OCI-LY1 (cell line): ENCODE data around the gene THSD7A.

ENCODE experiments used
- H2AFZ ChIP-seq: fragments of 200-600 bp; sonication (generic), shearing (Covaris generic); 2 replicates; pipeline ENCODE4 v1.6.0; 2014; ENCODE audit warnings: antibody characterized with exemption, mild to moderate bottlenecking, low read length
- H3F3A ChIP-seq: fragments of 200-600 bp; sonication (generic), shearing (Covaris generic); 2 replicates; pipeline ENCODE4 v1.6.0; 2014; ENCODE audit warnings: mild to moderate bottlenecking, antibody characterized with exemption, low read length, moderate library complexity; ENCODE audit not compliant: insufficient read depth
- H3K27ac ChIP-seq: fragments of 200-600 bp; sonication (generic); 2 replicates; pipeline ENCODE4 v1.5.1; 2014; ENCODE audit warnings: low read length, mixed run types, mild to moderate bottlenecking, low read depth; ENCODE audit not compliant: poor library complexity, severe bottlenecking
- H3K27me3 ChIP-seq: fragments of 200-600 bp; sonication (generic); 2 replicates; pipeline ENCODE4 v1.6.0; 2014; ENCODE audit warnings: antibody characterized with exemption, mild to moderate bottlenecking, low read length, moderate library complexity; ENCODE audit not compliant: insufficient read depth
- H3K36me3 ChIP-seq: fragments of 200-600 bp; sonication (generic); 2 replicates; pipeline ENCODE4 v1.6.1; 2014; ENCODE audit warnings: mild to moderate bottlenecking, antibody characterized with exemption, low read length, moderate library complexity, mixed read lengths; ENCODE audit not compliant: insufficient read depth
- H3K4me1 ChIP-seq: fragments of 200-600 bp; sonication (generic); 2 replicates; pipeline ENCODE4 v1.5.1; 2014; ENCODE audit warnings: mild to moderate bottlenecking, low read length, moderate library complexity; ENCODE audit not compliant: insufficient read depth, severe bottlenecking
- H3K4me2 ChIP-seq: fragments of 200-600 bp; sonication (generic), shearing (Covaris generic); 2 replicates; pipeline ENCODE4 v1.6.1; 2014; ENCODE audit warnings: low read length
- H3K4me3 ChIP-seq: fragments of 200-600 bp; sonication (generic); 2 replicates; pipeline ENCODE4 v1.5.1; 2014; ENCODE audit warnings: low read length, low read depth, mild to moderate bottlenecking, mixed read lengths; ENCODE audit not compliant: poor library complexity, severe bottlenecking
- H3K79me2 ChIP-seq: fragments of 200-600 bp; shearing (Covaris generic); 2 replicates; pipeline ENCODE4 v1.6.1; 2016; ENCODE audit warnings: mixed run types, low read length, mixed read lengths; ENCODE audit not compliant: insufficient read depth
- H3K9ac ChIP-seq: fragments of 200-600 bp; sonication (generic), shearing (Covaris generic); 2 replicates; pipeline ENCODE4 v1.6.1; 2014; ENCODE audit warnings: mild to moderate bottlenecking, low read length, mixed read lengths
- H3K9me2 ChIP-seq: fragments of 200-600 bp; sonication (generic), shearing (Covaris generic); 2 replicates; pipeline ENCODE4 v1.6.1; 2014; ENCODE audit warnings: low read depth, mild to moderate bottlenecking, low read length, mixed read lengths
- H3K9me3 ChIP-seq: fragments of 200-600 bp; shearing (Covaris generic); 2 replicates; pipeline ENCODE4 v1.6.1; 2014; ENCODE audit warnings: low read length, mixed read lengths
- H4K20me1 ChIP-seq: fragments of 200-600 bp; sonication (generic), shearing (Covaris generic); 2 replicates; pipeline ENCODE4 v1.6.0; 2016; ENCODE audit warnings: mild to moderate bottlenecking, low read length; ENCODE audit not compliant: insufficient read depth
- EZH2 ChIP-seq: fragments of 200-600 bp; sonication (generic), shearing (Covaris generic); IDR thresholded peaks from 2 replicates; pipeline ENCODE4 v1.8.0; 2017; ENCODE audit warnings: borderline replicate concordance, mixed run types, mild to moderate bottlenecking, antibody characterized with exemption, low read length, moderate library complexity, mixed read lengths
- TF ChIP-seq, protein P1 (sequence below): fragments of 200-600 bp; sonication (generic), shearing (Covaris generic); IDR thresholded peaks from 2 replicates; pipeline ENCODE4 v1.5.1; 2017; ENCODE audit warnings: mild to moderate bottlenecking, antibody characterized with exemption, low read length, moderate library complexity, mixed read lengths

The THSD7A gene

DNA sequence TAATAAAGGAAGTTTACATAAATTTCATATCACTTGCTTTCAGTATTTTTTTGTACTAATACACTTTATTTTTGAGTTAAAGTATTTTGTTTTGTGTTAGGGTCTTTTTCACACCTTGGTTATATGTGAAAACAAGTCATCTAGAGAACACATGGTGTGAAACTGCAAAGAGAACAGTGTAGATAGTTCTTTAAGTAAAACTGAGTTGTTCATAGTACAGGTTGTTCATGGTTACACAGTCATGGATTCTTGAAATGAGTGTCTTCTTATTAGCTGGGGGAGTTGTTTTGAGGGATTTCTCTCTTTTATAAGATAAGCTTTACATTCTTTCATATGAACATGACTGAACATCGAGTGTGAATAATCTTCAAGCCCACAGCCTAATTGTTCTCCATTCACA, 244.2 kb downstream of the THSD7A start:
- Histone ChIP-seq H3K4me2 (no peak overlapping the region), H3K27ac (no peak overlapping the region), H3K27me3 (no peaks in the 10 kb centered on the region), H3K79me2 (no peaks in the 10 kb centered on the region), H4K20me1 (no peaks in the 10 kb centered on the region), H3K36me3 (no peaks in the 10 kb centered on the region), H3K9ac (no peak overlapping the region), H3K4me3 (no peak overlapping the region), H2AFZ (no peak overlapping the region), H3K4me1 (no peaks in the 10 kb centered on the region), H3F3A (no peaks in the 10 kb centered on the region), H3K9me3 (no peaks in the 10 kb centered on the region), H3K9me2 (no peaks in the 10 kb centered on the region)
- no peak for TF ChIP-seq EZH2
- TF ChIP-seq, protein P1, sequence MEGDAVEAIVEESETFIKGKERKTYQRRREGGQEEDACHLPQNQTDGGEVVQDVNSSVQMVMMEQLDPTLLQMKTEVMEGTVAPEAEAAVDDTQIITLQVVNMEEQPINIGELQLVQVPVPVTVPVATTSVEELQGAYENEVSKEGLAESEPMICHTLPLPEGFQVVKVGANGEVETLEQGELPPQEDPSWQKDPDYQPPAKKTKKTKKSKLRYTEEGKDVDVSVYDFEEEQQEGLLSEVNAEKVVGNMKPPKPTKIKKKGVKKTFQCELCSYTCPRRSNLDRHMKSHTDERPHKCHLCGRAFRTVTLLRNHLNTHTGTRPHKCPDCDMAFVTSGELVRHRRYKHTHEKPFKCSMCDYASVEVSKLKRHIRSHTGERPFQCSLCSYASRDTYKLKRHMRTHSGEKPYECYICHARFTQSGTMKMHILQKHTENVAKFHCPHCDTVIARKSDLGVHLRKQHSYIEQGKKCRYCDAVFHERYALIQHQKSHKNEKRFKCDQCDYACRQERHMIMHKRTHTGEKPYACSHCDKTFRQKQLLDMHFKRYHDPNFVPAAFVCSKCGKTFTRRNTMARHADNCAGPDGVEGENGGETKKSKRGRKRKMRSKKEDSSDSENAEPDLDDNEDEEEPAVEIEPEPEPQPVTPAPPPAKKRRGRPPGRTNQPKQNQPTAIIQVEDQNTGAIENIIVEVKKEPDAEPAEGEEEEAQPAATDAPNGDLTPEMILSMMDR = no peak

DNA sequence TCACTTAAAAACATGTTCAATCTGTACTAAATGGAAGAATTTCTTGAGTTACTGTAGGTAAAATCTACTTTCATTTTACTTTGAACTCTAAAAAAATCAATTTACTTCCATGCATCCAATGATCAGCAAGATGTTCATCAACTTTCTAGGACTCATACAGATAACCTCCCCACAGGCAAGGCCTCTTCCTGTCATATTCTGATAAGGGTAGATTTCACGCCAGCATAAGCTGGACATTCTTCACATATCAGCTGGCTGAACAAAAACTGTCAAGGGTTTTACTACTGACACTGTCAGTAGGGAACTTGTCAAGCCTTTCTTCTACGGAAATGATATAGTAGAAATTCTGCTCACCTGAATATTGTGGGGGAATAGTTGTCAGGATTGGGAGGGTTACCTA, 244.9 kb downstream of the THSD7A start:
- no peak overlapping the region for H3K4me2 ChIP-seq
- TF ChIP-seq, protein P1 = no peak
- no peak for TF ChIP-seq EZH2
- no peaks in the 10 kb centered on the region for H3K27me3 ChIP-seq
- H3F3A ChIP-seq = no peaks in the 10 kb centered on the region
- H3K4me1 ChIP-seq = no peaks in the 10 kb centered on the region
- H3K36me3 ChIP-seq = no peaks in the 10 kb centered on the region
- no peak overlapping the region for H2AFZ ChIP-seq
- H3K9me2 ChIP-seq = no peaks in the 10 kb centered on the region
- H3K9me3 ChIP-seq = no peaks in the 10 kb centered on the region
- H3K27ac ChIP-seq = no peak overlapping the region
- no peaks in the 10 kb centered on the region for H4K20me1 ChIP-seq
- H3K79me2 ChIP-seq = no peaks in the 10 kb centered on the region
- H3K9ac ChIP-seq = no peak overlapping the region
- H3K4me3 ChIP-seq = no peak overlapping the region

DNA sequence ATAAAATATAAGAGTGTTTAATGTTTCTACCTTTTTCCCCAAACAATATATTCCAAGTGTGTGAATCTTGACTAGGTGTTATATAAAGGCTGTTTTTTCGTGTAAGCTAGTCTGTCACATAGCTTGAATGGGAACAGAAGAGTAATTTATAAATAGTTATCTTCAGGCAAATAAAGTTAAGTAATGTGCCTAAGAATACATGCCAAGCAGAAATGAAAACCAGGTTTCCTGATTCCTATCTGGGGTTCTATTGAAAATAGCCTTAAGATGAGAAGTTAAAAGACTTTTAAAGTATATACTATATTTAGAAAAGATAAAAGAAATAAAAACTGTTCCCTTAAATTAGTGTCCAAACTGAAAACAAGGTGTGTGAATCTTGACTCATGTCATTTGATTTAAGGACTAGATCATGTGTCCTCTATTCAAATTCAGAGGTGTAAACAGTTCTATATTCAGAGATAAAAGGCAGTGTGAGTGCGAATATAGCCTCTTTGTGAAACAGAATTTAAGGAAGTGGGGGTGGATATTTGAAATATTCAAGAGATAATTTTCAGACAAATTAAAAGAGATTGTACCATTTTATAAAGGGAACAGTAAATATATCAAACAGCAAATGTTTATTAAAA, 247.5 kb downstream of the THSD7A start:
- H3K9me2 ChIP-seq = no peaks in the 10 kb centered on the region
- H3K36me3 ChIP-seq = no peaks in the 10 kb centered on the region
- no peaks in the 10 kb centered on the region for H3K4me1 ChIP-seq
- no peak overlapping the region for H3K27ac ChIP-seq
- H3K79me2 ChIP-seq = no peaks in the 10 kb centered on the region
- H2AFZ ChIP-seq = no peak overlapping the region
- no peaks in the 10 kb centered on the region for H3K9me3 ChIP-seq
- H3F3A ChIP-seq = no peaks in the 10 kb centered on the region
- H3K9ac ChIP-seq = no peak overlapping the region
- no peaks in the 10 kb centered on the region for H3K27me3 ChIP-seq
- no peaks in the 10 kb centered on the region for H4K20me1 ChIP-seq
- no peak for TF ChIP-seq EZH2
- TF ChIP-seq, protein P1 = no peak
- no peak overlapping the region for H3K4me3 ChIP-seq
- no peak overlapping the region for H3K4me2 ChIP-seq
